DMS 273 (cell line): ENCODE results near the gene LANCL1.

Source experiments
- DNase-seq: peaks from one replicate; lab custom pipeline; 2025; ENCODE audit not compliant: unreplicated experiment; lab: John Stamatoyannopoulos, UW

LANCL1 gene

DNA sequence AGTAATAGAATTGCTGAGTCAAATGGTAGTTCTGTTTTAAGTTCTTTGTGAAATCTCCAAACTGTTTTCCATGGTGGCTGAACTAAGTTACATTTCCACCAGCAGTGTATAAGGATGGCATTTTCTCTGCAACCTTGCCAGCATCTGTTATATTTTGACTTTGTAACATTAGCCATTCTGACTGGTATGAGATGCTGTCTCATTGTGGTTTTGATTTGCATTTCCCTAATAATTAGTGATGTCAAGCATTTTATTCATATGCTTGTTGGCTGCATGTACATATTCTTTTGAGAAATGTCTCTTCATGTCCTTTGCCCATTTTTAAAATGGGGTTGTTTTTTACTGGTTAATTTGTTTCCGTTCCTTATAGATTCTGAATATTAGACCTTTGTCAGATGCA is 63.9 kb downstream of the LANCL1 start:
- no peak for DNase-seq

DNA sequence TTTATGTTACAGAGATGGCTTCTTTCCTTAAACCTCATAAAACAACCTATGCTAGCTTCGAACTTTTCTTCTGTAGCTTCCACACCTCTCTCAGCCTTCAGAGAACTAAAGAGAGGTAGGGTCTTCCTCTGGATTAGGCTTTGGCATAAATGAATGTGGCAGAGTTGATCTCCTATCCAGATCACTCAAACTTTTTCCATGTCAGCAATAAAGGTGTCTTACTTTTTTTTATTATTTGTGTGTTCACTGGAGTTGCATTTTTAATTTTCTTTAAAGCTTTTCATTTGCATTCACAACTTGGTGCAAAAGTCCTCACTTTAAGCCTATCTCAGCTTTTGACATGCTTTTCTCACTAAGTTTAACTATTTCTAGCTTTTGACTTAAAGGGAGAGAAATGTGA is 66.0 kb downstream of the LANCL1 start:
- DNase-seq = no peak

- DNase-seq = peak; percentile 52
These were observed 77.0 kb downstream of the LANCL1 start for GRCh38 chr2:210399440-210400041.

DNA sequence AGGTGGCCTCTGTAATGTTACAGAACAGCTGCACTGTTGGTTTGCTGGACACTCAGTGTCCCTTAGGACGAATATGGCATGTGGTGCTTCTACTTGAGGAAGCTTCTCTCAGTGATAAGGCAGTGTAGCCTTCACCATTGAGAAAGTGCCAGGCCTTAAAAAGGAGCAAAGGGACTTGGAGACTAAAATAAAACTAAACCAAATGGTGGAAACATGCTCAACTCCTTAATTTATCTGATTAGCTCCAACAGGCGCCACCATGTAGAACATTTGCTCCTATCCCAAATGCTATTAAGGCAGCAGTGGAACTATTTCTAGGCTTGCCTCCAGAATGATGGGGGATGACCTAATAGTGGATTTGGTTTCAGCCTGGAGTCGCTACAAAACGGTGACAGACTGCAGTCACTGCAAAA is 84.1 kb downstream of the LANCL1 start:
- no peak for DNase-seq

DNA sequence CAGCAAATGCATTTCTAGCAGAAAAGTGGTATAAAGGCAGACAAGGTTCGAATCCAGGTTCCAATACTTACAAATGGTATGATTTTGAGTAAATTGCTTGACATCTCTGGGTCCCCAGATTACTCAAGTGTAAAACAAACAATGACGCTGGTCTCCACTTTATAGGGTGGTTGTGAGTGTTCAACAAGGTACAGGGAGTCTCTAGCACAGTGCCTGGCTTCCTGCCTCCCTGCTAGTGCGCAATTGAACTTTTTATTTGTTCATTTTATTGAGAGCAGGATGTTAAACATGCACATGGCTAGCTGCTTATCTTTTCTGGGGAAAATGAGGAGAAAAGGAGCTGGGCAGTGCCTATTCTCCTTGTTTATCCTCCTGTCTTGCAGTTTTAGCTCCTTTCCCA is 86.7 kb downstream of the LANCL1 start:
- no peak for DNase-seq

GRCh38 chr2:210388148-210388547 is 88.4 kb downstream of the LANCL1 start:
- no peak for DNase-seq

DNA sequence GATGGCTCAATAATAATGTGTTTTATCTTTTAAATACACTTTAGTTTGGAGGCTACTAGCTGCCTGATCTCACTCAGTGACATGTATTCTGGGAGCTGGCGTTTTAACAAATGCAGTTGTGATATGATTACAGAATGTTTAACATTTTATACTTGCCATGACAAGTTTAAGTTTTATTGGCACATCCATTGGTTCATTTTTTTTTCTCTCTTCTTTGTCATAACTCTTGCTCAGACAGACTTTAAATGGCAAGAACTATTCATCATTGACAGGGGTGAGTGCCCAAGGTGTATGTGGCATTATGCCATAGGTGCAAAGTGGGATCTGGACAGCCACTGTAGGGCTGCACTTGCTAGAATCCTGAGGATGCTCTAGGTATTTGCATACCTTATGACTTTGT is 89.5 kb downstream of the LANCL1 start:
- no peak for DNase-seq
